Spleen (tissue), 7 donors: ENCODE measurements around the gene KCTD13.
"Not testable (repeated sequence)": the region's sequence is repeated elsewhere in the genome, so short reads cannot be mapped to it uniquely, and the experiment has no call there.

Source experiments
- CTCF ChIP-seq, 11 experiments: fragments of 200-600 bp in 7 of 11; fragments of 450-650 bp in 4 of 11; sonication (generic) in 4 of 11; IDR thresholded peaks in 8 of 11; conservative IDR thresholded peaks in 3 of 11; 1 replicate in 7 of 11; 2 replicates in 4 of 11; pipeline versions ENCODE4 v1.4.0 to v1.8.0; 2016 to 2021; ENCODE audit warnings: antibody characterized with exemption in 11 of 11, inconsistent platforms in 4 of 11, mild to moderate bottlenecking in 1 of 11
- POLR2A ChIP-seq, 3 donors: fragments of 450-650 bp; IDR thresholded peaks; one replicate each; pipeline ENCODE4 v1.5.1; 2017; ENCODE audit warnings: antibody characterized with exemption in 3 of 3, mild to moderate bottlenecking in 1 of 3
- POLR2AphosphoS5 ChIP-seq, 3 donors: sonication (generic); formaldehyde crosslinking; IDR thresholded peaks; one replicate each; pipeline ENCODE4 v1.5.1; 2017; ENCODE audit warnings: antibody characterized with exemption in 3 of 3
- donor health status: DM: no; HTN: no; CAD: no; lungs with moderate emphysema.
- donor health status: DM: no; HTN: no; CAD: no.
- donor health status: DM: no; HTN: no; CAD: no.

- TF ChIP-seq POLR2A (IDR thresholded peaks at IDR 0.05); CTCF (IDR thresholded peaks at IDR 0.05 in 8 of 11, conservative IDR thresholded peaks at IDR 0.05 in 3 of 11); POLR2AphosphoS5 (IDR thresholded peaks at IDR 0.05): not testable (repeated sequence)
Observed at GRCh38 chr16:29959821-29960220, 33.8 kb upstream of the KCTD13 start.
